Left lung (tissue), 10 donors: ENCODE measurements around the gene CCDC93. TPM values are rescaled to one million over a fixed set of nuclear protein-coding genes. Genes with fewer than 3 reads are reported as not detected.

Source experiments
- ATAC-seq: fragments of 200-7000 bp; cut with Tn5 transposase; one replicate; pipeline ENCODE4 v1.9.1; 2020; ENCODE audit warnings: moderate library complexity
- DNase-seq, 4 donors: peaks; one replicate each; pipeline ENCODE4 v3.0.0-alpha.2; 2013 to 2020
- H3K27ac ChIP-seq, 2 donors: fragments of 200-600 bp; sonication (generic) in 1 of 2; one replicate each; pipeline versions ENCODE4 v1.5.0 to v1.8.0; 2020 to 2021
- H3K27me3 ChIP-seq, 2 donors: fragments of 200-600 bp; sonication (generic) in 1 of 2; one replicate each; pipeline versions ENCODE4 v1.5.0 to v1.8.0; 2020 to 2021
- H3K36me3 ChIP-seq, 2 donors: fragments of 200-600 bp; sonication (generic) in 1 of 2; one replicate each; pipeline versions ENCODE4 v1.5.0 to v1.8.0; 2020 to 2021
- H3K4me1 ChIP-seq, 2 donors: fragments of 200-600 bp; one replicate each; pipeline ENCODE4 v1.8.0; 2021
- H3K4me3 ChIP-seq, 2 donors: fragments of 200-600 bp; sonication (generic) in 1 of 2; one replicate each; pipeline versions ENCODE4 v1.5.0 to v1.8.0; 2020 to 2021; ENCODE audit warnings: mild to moderate bottlenecking in 1 of 2
- H3K9me3 ChIP-seq, 2 donors: fragments of 200-600 bp; sonication (generic) in 1 of 2; one replicate each; pipeline versions ENCODE4 v1.5.0 to v1.8.0; 2020 to 2021
- intact Hi-C, 2 donors: fragments of 100-400 bp; cut with DNase I; formaldehyde crosslinking; loops; one replicate each; pipeline versions ENCODE4 v1.11.2 to v1.14.2; 2022
- polyA plus RNA-seq, 6 donors: library from polyadenylated mRNA; unstranded; fragments of 120-200 nt; gene quantifications; one replicate each; pipeline ENCODE4 v1.2.1, GENCODE V29; 2013; ENCODE audit not compliant: insufficient read length in 6 of 6
- total RNA-seq, 2 donors: library from RNA; stranded (reverse); fragmentation: NEBNext Ultra II Directional; extraction: Animal tissue kit (Norgen Biotek cat#: 25700); gene quantifications; one replicate each; pipeline ENCODE4 v1.2.1, GENCODE V29; 2021
- TF ChIP-seq, protein P1 (sequence below), 2 donors: fragments of 200-600 bp; sonication (generic) in 1 of 2; IDR thresholded peaks; one replicate each; pipeline versions ENCODE4 v1.5.0 to v1.8.0; 2021; ENCODE audit warnings: antibody characterized with exemption in 2 of 2
- donor health status: DM: no; HTN: yes; CAD: no.
- donor health status: DM: no; HTN: no; CAD: no.

The CCDC93 gene
- total and polyA plus RNA-seq, 8 donors = 30.2 to 56.8 (median 48.6) TPM

DNA sequence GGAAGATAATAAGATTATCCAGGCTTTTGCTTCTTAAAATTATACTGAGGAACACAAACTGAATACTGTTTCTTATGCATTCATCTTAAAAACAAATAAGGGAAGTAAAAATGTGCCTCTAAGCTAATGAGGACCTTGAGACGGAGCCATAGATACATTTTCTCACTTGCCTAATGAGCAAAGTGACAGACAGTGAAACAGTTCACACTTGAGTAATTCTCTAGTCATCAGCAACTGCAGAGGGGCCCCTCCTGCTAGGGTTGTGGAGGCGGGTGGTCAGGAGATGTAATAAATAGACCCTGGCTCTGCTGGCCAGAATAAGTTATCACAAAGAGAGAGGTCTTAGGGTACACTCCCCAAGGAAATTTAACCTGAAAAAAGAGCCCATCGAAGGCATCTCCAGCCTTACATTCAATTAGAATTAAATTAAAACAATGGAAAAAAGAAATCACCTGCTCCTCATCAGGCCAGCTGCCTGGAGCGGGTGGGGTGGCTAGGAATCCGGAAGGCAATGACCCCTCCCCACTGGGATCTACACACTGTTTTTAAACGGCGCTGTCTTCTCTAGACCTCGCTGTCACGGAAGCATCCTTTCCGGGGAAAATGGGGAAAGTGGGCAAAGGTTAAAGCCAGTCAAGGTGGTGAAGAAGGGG is 41.8 kb upstream of the CCDC93 start:
- H3K9me3 ChIP-seq = no peaks in the 10 kb centered on the region
- H3K4me3 ChIP-seq = no peak overlapping the region
- no peaks in the 10 kb centered on the region for H3K36me3 ChIP-seq
- peaks cover 0 to 7% of the 10 kb centered on the region in 2 donors for H3K27me3 ChIP-seq
- TF ChIP-seq, protein P1, sequence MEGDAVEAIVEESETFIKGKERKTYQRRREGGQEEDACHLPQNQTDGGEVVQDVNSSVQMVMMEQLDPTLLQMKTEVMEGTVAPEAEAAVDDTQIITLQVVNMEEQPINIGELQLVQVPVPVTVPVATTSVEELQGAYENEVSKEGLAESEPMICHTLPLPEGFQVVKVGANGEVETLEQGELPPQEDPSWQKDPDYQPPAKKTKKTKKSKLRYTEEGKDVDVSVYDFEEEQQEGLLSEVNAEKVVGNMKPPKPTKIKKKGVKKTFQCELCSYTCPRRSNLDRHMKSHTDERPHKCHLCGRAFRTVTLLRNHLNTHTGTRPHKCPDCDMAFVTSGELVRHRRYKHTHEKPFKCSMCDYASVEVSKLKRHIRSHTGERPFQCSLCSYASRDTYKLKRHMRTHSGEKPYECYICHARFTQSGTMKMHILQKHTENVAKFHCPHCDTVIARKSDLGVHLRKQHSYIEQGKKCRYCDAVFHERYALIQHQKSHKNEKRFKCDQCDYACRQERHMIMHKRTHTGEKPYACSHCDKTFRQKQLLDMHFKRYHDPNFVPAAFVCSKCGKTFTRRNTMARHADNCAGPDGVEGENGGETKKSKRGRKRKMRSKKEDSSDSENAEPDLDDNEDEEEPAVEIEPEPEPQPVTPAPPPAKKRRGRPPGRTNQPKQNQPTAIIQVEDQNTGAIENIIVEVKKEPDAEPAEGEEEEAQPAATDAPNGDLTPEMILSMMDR (IDR thresholded peaks at IDR 0.05) = no peak
- intact Hi-C loops = no loop called here
- H3K27ac ChIP-seq = peak overlapping the region in 1 of 2 donors; percentile 54
- peaks cover 4 to 32% of the 10 kb centered on the region in 2 donors for H3K4me1 ChIP-seq
- no peak for DNase-seq
- peak; percentile 34 for ATAC-seq

DNA sequence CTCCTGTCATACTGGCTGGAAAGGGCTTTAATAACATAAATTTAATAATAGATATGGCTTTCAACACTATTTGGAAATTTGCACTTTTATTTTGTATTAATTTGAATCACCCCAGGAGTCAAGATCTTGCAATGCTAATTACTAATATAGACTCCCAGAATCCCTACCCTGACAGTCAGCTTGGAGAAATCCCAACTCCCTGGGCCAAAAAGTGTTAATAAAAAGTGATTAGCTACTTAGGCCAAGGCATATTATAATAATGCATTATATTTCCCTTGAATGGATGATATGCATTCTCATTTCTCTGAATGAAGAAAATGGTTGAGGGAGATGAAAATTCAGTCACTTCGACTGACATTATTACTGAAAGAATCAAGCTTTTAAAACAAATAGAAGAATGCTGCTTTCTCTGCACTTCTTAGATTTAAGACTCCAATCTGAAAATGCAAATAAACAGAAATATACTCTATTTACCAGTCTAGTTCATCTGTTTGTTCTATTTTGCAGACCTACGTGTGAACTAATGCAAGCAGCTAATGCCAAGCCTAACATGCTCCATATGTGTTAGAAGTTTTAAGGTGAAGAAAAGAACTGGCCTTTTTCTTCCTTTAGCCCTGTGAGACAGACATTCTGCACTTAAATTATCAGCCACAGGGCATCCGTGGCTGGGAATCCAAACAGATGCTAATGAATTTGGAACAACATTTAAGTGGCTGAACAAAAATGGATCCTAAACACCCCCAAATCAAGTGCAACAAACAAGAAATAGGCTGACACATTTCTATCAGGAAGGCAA is 40.5 kb upstream of the CCDC93 start:
- Histone ChIP-seq H3K9me3 (no peaks in the 10 kb centered on the region), H3K4me3 (no peak overlapping the region), H3K4me1 (peaks cover 4 to 30% of the 10 kb centered on the region in 2 donors), H3K27ac (no peak overlapping the region), H3K36me3 (no peaks in the 10 kb centered on the region), H3K27me3 (peaks cover 7% of the 10 kb centered on the region in 2 donors)
- intact Hi-C loops = no loop called here
- no peak for ATAC-seq
- TF ChIP-seq, protein P1 (IDR thresholded peaks at IDR 0.05) = no peak
- no peak for DNase-seq

DNA sequence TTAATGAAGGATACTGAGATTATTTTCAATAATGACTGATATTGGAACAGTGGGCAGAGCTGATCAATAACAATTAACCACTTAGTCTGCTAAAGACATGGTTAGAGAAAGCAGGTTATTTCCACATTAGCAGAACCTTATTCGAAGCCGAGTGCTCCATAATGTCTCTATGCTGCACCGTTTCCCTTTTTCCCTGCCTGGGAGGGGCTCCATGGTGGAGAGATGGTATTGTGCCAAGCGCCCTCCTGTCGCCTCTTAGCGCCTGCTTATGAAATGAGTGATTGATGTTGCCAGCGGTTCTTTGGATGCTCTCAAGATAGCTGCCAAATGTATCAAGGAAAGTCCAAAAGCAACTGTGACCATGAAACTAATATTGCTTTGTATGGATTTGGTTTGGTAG is 39.8 kb upstream of the CCDC93 start:
- ATAC-seq = no peak
- Histone ChIP-seq H3K27me3 (peaks cover 7 to 8% of the 10 kb centered on the region in 2 donors), H3K4me3 (no peak overlapping the region), H3K4me1 (peaks cover 0 to 28% of the 10 kb centered on the region in 2 donors), H3K9me3 (no peaks in the 10 kb centered on the region), H3K36me3 (no peaks in the 10 kb centered on the region), H3K27ac (no peak overlapping the region)
- TF ChIP-seq, protein P1 (IDR thresholded peaks at IDR 0.05) = no peak
- DNase-seq = no peak
- intact Hi-C loops = no loop called here

DNA sequence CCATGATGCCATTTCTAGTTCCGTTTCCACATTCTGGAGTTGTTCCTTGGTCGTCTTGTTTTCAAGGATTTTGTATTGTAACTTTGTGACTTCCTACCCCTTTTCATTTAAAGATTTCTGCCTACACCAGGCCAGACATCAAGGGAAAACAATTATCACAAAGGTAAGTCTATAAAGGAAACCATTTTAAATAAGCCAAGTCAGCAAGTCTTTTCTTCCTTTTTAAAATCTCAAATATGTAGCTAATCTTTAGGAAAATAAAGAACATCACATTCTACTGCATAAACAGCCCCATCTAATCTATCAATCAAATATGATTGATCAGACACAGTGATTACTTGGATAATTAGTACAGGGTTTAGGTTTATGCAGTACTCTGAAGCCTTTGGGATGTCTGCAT is 38.6 kb upstream of the CCDC93 start:
- ATAC-seq = no peak
- TF ChIP-seq, protein P1 (IDR thresholded peaks at IDR 0.05) = no peak
- Histone ChIP-seq H3K4me3 (no peak overlapping the region), H3K27ac (no peak overlapping the region), H3K36me3 (no peaks in the 10 kb centered on the region), H3K9me3 (no peaks in the 10 kb centered on the region), H3K4me1 (peaks cover 3 to 31% of the 10 kb centered on the region in 2 donors), H3K27me3 (peaks cover 7 to 17% of the 10 kb centered on the region in 2 donors)
- DNase-seq = no peak
- intact Hi-C loops = no loop called here

DNA sequence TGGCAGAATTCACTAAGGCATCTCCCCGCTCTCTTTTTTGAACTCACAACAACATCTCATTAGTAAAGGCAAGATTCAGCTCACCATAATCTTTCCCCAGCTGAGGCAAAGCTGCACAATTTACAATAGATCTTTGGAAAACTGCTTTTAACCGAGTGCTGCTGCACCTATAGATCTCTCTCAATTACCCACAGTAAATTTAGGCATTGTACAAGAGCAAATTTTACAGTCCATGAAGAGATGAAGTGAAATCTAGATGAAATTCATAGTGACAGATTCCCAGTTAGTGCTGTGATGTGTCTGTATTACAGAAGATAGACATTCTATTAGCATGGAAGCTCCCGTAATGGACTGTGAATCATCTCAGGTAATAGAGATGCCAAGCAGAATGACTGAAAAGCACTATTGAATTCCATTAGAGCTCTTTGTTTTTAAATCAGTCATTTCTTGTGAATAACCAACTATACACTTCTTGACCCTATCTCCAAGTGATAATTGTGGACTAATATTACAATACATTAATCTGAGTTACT is 38.0 kb upstream of the CCDC93 start:
- Histone ChIP-seq H3K9me3 (no peaks in the 10 kb centered on the region), H3K4me1 (peaks cover 3 to 36% of the 10 kb centered on the region in 2 donors), H3K4me3 (no peak overlapping the region), H3K27me3 (peaks cover 7 to 17% of the 10 kb centered on the region in 2 donors), H3K36me3 (no peaks in the 10 kb centered on the region), H3K27ac (no peak overlapping the region)
- intact Hi-C loops = no loop called here
- ATAC-seq (no peak), DNase-seq (no peak)
- TF ChIP-seq, protein P1 (IDR thresholded peaks at IDR 0.05) = no peak
